ENCODE results near the gene B4GALNT4.

GRCh38 chr11:408154-409007, 39.1 kb downstream of the B4GALNT4 start:
- TF ChIP-seq CTCF (IDR thresholded peaks at IDR 0.05; ENCODE audit: borderline replicate concordance, extremely low read depth, low read length, poor library complexity, severe bottlenecking) (no peak), EZH2 (IDR thresholded peaks at IDR 0.05; ENCODE audit: borderline replicate concordance, low read depth, low read length, severe bottlenecking) (no peak)

Measured in DND-41 (cell line).